ENCODE results near the gene IGFBPL1. TPM values are rescaled to one million over a fixed set of nuclear protein-coding genes. Genes with fewer than 3 reads are reported as not detected.

Gene IGFBPL1
- total and polyA plus RNA-seq, 2 experiments from 2014 or later, result 2.0 to 24.2 TPM

GRCh38 chr9:38387751-38388150 lies 36.5 kb downstream of the IGFBPL1 start:
- DNase-seq (ENCODE audit: low read depth in 1 of 2, low spot score in 1 of 2), result no peak
- Histone ChIP-seq H3K27ac (no peak overlapping the region), H3K27me3 (no peaks in the 10 kb centered on the region), H3K4me1 (ENCODE audit: low read depth) (peaks cover 14% of the 10 kb centered on the region), H3K36me3 (no peaks in the 10 kb centered on the region), H3K9me3 (ENCODE audit: low read depth) (no peaks in the 10 kb centered on the region), H3K4me3 (no peak overlapping the region)
- TF ChIP-seq, protein P1, sequence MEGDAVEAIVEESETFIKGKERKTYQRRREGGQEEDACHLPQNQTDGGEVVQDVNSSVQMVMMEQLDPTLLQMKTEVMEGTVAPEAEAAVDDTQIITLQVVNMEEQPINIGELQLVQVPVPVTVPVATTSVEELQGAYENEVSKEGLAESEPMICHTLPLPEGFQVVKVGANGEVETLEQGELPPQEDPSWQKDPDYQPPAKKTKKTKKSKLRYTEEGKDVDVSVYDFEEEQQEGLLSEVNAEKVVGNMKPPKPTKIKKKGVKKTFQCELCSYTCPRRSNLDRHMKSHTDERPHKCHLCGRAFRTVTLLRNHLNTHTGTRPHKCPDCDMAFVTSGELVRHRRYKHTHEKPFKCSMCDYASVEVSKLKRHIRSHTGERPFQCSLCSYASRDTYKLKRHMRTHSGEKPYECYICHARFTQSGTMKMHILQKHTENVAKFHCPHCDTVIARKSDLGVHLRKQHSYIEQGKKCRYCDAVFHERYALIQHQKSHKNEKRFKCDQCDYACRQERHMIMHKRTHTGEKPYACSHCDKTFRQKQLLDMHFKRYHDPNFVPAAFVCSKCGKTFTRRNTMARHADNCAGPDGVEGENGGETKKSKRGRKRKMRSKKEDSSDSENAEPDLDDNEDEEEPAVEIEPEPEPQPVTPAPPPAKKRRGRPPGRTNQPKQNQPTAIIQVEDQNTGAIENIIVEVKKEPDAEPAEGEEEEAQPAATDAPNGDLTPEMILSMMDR (IDR thresholded peaks at IDR 0.05; ENCODE audit: low read depth, low read length), result no peak

DNA sequence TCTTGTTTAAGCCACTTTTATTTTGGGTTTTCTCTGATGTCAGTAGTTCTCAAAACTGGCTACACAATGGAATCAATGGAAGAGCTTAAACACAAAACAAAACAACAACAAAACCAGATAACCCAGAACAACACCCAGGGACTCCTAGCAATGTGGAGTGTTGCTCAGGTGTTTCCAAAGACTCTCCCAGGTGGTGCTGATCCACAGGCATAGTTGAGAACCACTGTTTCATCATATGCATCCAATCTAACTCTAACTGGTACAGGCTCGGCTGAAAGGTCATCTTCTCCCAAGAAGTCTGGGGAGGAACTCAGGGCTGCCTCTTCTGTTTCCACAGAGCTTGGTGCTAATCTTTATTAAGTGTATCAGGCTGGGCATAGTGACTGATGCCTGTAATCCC lies 37.2 kb downstream of the IGFBPL1 start:
- Histone ChIP-seq H3K4me1 (ENCODE audit: low read depth) (peaks cover 14% of the 10 kb centered on the region), H3K27ac (no peak overlapping the region), H3K36me3 (no peaks in the 10 kb centered on the region), H3K27me3 (no peaks in the 10 kb centered on the region), H3K9me3 (ENCODE audit: low read depth) (no peaks in the 10 kb centered on the region), H3K4me3 (no peak overlapping the region)
- TF ChIP-seq, protein P1 (IDR thresholded peaks at IDR 0.05; ENCODE audit: low read depth, low read length), result no peak
- DNase-seq (ENCODE audit: low read depth in 1 of 2, low spot score in 1 of 2), result no peak

- Histone ChIP-seq H3K27ac (no peak overlapping the region), H3K9me3 (ENCODE audit: low read depth) (no peaks in the 10 kb centered on the region), H3K4me1 (ENCODE audit: low read depth) (peaks cover 16% of the 10 kb centered on the region), H3K36me3 (no peaks in the 10 kb centered on the region), H3K4me3 (no peak overlapping the region), H3K27me3 (no peaks in the 10 kb centered on the region)
- TF ChIP-seq, protein P1 (IDR thresholded peaks at IDR 0.05; ENCODE audit: low read depth, low read length), result no peak
- DNase-seq (ENCODE audit: low read depth in 1 of 2, low spot score in 1 of 2), result no peak
These were observed 37.8 kb downstream of the IGFBPL1 start for GRCh38 chr9:38386319-38386895.

DNA sequence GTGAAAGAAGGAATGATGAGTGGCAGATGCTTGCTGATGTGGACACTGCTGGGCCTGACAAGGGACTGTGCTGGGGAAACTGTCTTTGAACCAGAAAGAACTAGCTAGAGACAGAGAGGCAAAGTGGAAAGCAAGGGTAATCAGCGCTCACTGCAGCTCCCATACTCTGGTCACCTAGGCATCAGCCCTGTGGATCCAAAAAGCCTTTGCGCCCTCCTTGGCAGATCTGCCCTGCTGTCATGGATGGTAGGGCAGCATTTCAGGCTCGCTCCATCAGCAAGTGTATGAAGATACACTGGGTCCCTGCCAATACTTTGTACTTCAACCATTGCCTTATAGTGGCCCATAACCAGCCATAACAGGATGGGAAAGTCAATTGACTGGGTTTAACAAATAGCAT lies 38.4 kb downstream of the IGFBPL1 start:
- no peaks in the 10 kb centered on the region for H3K27me3 ChIP-seq
- H3K4me1 ChIP-seq (ENCODE audit: low read depth), result peaks cover 18% of the 10 kb centered on the region
- H3K4me3 ChIP-seq, result no peak overlapping the region
- H3K36me3 ChIP-seq, result no peaks in the 10 kb centered on the region
- TF ChIP-seq, protein P1 (IDR thresholded peaks at IDR 0.05; ENCODE audit: low read depth, low read length), result no peak
- H3K27ac ChIP-seq, result no peak overlapping the region
- no peaks in the 10 kb centered on the region for H3K9me3 ChIP-seq (ENCODE audit: low read depth)
- no peak for DNase-seq (ENCODE audit: low read depth in 1 of 2, low spot score in 1 of 2)

DNA sequence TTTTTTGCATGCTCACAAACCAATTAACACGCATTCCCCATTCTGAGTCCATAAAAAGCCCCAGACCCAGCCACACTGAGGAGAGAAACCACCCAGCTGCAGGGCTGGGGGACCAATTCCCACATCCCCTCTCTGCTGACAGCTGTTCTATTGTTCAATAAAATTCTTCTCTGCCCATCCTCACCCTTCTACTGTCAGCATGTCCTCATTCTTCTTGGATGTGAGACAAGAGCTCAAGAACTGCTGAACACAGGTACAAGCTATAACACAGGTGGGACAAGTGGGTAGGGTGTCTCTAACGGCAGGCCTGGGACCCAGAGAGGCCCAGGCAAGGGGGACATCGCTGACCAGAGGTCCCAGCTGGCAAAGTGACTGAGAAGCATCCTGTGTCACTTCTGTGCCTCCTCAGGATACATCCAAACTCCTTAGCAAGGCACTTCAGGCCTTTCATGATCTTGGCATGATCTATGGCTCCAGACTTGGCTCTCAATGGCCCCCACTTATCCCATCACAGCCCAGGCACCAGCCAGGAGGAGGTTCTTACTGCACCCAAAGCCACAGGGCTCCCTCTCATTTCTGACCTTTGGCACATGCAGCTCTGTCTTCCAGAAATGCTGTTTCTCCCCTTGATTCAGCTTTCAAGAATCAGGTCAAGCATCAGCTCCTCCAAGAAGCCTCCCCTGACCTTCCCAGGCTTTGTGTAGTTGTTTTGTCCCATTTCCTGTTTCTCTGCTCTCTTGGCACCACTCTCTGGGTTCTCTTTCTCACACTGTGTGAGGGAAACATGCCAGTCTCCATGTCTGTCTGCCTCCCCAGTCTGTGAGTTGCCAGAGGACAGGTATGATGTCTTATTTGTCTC lies 39.0 kb downstream of the IGFBPL1 start:
- TF ChIP-seq, protein P1 (IDR thresholded peaks at IDR 0.05; ENCODE audit: low read depth, low read length), result no peak
- Histone ChIP-seq H3K36me3 (no peaks in the 10 kb centered on the region), H3K27me3 (no peaks in the 10 kb centered on the region), H3K4me3 (no peak overlapping the region), H3K27ac (no peak overlapping the region), H3K4me1 (ENCODE audit: low read depth) (peaks cover 20% of the 10 kb centered on the region), H3K9me3 (ENCODE audit: low read depth) (no peaks in the 10 kb centered on the region)
- DNase-seq (ENCODE audit: low read depth in 1 of 2, low spot score in 1 of 2), result no peak

All from cardiac muscle cell (in vitro differentiated cells and primary cell).